ENCODE measurements around the gene IRF6.

Gene IRF6

GRCh38 chr1:209835782-209836298 lies 29.9 kb upstream of the IRF6 start:
- no peak overlapping the region for H3K4me3 ChIP-seq (ENCODE audit: low read depth, low read length)
- TF ChIP-seq, protein P1, sequence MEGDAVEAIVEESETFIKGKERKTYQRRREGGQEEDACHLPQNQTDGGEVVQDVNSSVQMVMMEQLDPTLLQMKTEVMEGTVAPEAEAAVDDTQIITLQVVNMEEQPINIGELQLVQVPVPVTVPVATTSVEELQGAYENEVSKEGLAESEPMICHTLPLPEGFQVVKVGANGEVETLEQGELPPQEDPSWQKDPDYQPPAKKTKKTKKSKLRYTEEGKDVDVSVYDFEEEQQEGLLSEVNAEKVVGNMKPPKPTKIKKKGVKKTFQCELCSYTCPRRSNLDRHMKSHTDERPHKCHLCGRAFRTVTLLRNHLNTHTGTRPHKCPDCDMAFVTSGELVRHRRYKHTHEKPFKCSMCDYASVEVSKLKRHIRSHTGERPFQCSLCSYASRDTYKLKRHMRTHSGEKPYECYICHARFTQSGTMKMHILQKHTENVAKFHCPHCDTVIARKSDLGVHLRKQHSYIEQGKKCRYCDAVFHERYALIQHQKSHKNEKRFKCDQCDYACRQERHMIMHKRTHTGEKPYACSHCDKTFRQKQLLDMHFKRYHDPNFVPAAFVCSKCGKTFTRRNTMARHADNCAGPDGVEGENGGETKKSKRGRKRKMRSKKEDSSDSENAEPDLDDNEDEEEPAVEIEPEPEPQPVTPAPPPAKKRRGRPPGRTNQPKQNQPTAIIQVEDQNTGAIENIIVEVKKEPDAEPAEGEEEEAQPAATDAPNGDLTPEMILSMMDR (IDR thresholded peaks at IDR 0.05; ENCODE audit: borderline replicate concordance, insufficient read depth, low read depth, low read length): no peak

DNA sequence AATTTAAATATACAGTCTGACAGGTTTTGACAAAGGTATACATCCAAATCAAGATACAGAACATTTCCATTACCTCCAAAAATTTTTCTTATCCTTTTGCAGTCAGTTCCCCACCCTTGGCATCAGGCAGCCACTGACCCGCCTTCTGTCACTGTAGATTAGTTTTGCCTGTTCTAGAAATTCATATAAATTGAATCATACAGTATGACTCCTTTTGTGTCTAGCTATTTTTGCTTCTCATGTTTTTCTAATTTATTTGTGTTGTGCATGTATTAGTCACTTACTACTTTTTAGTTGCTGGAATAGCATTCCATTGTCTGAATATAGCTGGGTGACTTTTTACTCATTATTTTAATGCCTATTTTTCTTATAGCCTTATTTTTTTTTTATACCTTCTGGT lies 25.7 kb upstream of the IRF6 start:
- no peak overlapping the region for H3K4me3 ChIP-seq (ENCODE audit: low read depth, low read length)
- TF ChIP-seq, protein P1 (IDR thresholded peaks at IDR 0.05; ENCODE audit: borderline replicate concordance, insufficient read depth, low read depth, low read length): no peak

GRCh38 chr1:209830722-209831121 lies 24.8 kb upstream of the IRF6 start:
- TF ChIP-seq, protein P1 (IDR thresholded peaks at IDR 0.05; ENCODE audit: borderline replicate concordance, insufficient read depth, low read depth, low read length): no peak
- no peak overlapping the region for H3K4me3 ChIP-seq (ENCODE audit: low read depth, low read length)

DNA sequence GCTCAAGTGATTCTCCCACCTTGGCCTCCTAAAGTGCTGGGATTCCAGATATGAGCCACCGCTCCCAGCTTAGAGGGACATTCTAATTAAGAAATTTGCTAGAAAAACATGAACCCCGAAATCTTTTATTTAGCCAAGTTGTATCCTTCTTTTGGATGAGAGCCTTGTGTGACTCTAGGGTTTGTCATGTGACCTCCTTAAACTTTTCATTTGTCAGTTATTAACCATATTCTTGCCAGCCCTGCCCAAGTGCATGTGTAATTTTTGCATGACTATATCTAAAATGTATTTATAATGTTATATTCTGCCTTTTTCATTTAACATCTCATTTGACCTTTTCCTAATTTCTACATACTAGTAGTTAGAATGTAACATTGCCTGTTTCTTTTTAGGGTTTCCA lies 23.8 kb upstream of the IRF6 start:
- no peak overlapping the region for H3K4me3 ChIP-seq (ENCODE audit: low read depth, low read length)
- TF ChIP-seq, protein P1 (IDR thresholded peaks at IDR 0.05; ENCODE audit: borderline replicate concordance, insufficient read depth, low read depth, low read length): no peak

GRCh38 chr1:209827384-209828262 lies 21.7 kb upstream of the IRF6 start, which contains the start of gene UTP25:
Gene UTP25 (plus strand): TSS chr1:209827972. CDS start chr1:209828064, 92 bp downstream.
- H3K4me3 ChIP-seq (ENCODE audit: low read depth, low read length): peak within 1 kb of the TSS; percentile 57
- TF ChIP-seq, protein P1 (IDR thresholded peaks at IDR 0.05; ENCODE audit: borderline replicate concordance, insufficient read depth, low read depth, low read length): peak; percentile 72

DNA sequence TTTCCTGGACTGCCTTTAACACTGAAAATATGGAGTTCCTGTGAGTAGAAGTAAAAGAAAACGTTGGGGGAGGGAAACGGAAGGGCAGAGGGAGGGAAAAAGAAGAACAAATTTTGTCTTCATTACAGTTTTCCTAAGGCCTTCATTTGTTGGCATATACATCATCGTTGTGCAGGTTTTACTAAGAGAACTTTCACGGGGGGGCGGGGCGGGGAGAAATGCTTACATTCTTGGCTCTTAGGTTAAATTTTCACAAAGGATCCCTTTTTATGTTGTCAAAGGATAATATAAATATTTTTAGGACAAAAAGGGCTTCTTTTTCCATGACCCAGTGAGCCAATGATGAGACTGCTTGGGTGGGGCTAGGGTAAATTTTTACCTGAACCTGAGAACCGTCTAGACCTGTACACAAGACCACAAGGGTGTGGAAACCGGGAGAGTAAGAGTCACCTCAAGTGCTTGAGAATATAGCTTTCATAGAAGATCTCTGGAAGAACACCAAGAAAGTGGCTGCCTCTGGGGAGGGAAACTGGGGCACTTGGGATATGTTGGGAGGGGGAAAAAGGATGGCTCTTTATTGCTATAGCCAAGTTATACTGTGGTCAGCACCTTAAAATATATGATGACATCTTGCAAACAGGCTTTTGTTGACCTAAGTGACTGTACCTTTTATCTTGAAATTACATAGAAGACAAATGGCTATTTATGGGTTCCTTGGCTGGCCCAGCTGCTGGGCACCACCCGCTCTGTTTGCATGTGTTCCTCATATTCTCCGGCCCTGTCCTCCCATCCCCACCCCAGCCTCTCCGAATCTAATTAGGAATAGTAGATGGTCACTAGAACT lies 19.9 kb upstream of the IRF6 start:
- no peak overlapping the region for H3K4me3 ChIP-seq (ENCODE audit: low read depth, low read length)
- TF ChIP-seq, protein P1 (IDR thresholded peaks at IDR 0.05; ENCODE audit: borderline replicate concordance, insufficient read depth, low read depth, low read length): no peak
